ENCODE measurements around the gene NOS3. TPM values are rescaled to one million over a fixed set of nuclear protein-coding genes. Genes with fewer than 3 reads are reported as not detected.

Gene NOS3
- total RNA-seq, 1 donor from 2014 or later, result 1.0 TPM

DNA sequence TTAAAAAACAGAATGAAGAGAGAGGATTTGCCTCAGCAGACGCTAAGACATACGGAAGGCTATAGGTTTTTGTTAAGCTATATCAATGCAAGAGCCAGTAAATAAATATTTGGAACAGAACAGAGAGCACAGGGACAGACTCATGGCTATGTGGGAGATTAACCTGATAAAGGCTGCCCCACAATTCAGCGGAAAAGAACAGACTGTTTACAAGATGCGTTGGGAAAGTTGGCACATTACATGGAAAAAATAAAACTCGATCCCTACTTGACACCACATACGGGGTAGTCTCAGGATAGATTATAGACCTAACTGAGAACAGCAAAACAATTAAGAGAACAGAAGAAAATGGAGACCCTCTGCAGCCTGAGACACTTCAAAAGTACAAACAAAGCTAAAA, 23.5 kb upstream of the NOS3 start:
- peaks cover 71% of the 10 kb centered on the region for H3K27me3 ChIP-seq (ENCODE audit: control insufficient read depth, insufficient read depth, low read length)
- DNase-seq (ENCODE audit: low read depth), result no peak
- TF ChIP-seq, protein P1, sequence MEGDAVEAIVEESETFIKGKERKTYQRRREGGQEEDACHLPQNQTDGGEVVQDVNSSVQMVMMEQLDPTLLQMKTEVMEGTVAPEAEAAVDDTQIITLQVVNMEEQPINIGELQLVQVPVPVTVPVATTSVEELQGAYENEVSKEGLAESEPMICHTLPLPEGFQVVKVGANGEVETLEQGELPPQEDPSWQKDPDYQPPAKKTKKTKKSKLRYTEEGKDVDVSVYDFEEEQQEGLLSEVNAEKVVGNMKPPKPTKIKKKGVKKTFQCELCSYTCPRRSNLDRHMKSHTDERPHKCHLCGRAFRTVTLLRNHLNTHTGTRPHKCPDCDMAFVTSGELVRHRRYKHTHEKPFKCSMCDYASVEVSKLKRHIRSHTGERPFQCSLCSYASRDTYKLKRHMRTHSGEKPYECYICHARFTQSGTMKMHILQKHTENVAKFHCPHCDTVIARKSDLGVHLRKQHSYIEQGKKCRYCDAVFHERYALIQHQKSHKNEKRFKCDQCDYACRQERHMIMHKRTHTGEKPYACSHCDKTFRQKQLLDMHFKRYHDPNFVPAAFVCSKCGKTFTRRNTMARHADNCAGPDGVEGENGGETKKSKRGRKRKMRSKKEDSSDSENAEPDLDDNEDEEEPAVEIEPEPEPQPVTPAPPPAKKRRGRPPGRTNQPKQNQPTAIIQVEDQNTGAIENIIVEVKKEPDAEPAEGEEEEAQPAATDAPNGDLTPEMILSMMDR (IDR thresholded peaks at IDR 0.05; ENCODE audit: insufficient read depth, low read length, poor library complexity, severe bottlenecking), result no peak
- H3K4me3 ChIP-seq (ENCODE audit: low read depth, low read length), result no peak overlapping the region
- H3K36me3 ChIP-seq (ENCODE audit: control insufficient read depth, insufficient read depth, low read length), result no peaks in the 10 kb centered on the region

- TF ChIP-seq, protein P1 (IDR thresholded peaks at IDR 0.05; ENCODE audit: insufficient read depth, low read length, poor library complexity, severe bottlenecking), result no peak
- no peak for DNase-seq (ENCODE audit: low read depth)
- no peak overlapping the region for H3K4me3 ChIP-seq (ENCODE audit: low read depth, low read length)
- H3K27me3 ChIP-seq (ENCODE audit: control insufficient read depth, insufficient read depth, low read length), result peaks cover 67% of the 10 kb centered on the region
- no peaks in the 10 kb centered on the region for H3K36me3 ChIP-seq (ENCODE audit: control insufficient read depth, insufficient read depth, low read length)
Observed at GRCh38 chr7:150968056-150968733, 22.6 kb upstream of the NOS3 start.

GRCh38 chr7:150968734-150969372, 22.0 kb upstream of the NOS3 start:
- H3K27me3 ChIP-seq (ENCODE audit: control insufficient read depth, insufficient read depth, low read length), result peaks cover 69% of the 10 kb centered on the region
- no peaks in the 10 kb centered on the region for H3K36me3 ChIP-seq (ENCODE audit: control insufficient read depth, insufficient read depth, low read length)

GRCh38 chr7:150969475-150969874, 21.3 kb upstream of the NOS3 start:
- Histone ChIP-seq H3K4me3 (ENCODE audit: low read depth, low read length) (no peak overlapping the region), H3K36me3 (ENCODE audit: control insufficient read depth, insufficient read depth, low read length) (no peaks in the 10 kb centered on the region), H3K27me3 (ENCODE audit: control insufficient read depth, insufficient read depth, low read length) (peaks cover 69% of the 10 kb centered on the region)
- DNase-seq (ENCODE audit: low read depth), result no peak
- TF ChIP-seq, protein P1 (IDR thresholded peaks at IDR 0.05; ENCODE audit: insufficient read depth, low read length, poor library complexity, severe bottlenecking), result no peak

More at GRCh38 chr7:150968734-150969372, 22.0 kb upstream of the NOS3 start:
- H3K4me3 ChIP-seq (ENCODE audit: low read depth, low read length), result no peak overlapping the region
- DNase-seq (ENCODE audit: low read depth), result no peak
- TF ChIP-seq, protein P1 (IDR thresholded peaks at IDR 0.05; ENCODE audit: insufficient read depth, low read length, poor library complexity, severe bottlenecking), result no peak

DNA sequence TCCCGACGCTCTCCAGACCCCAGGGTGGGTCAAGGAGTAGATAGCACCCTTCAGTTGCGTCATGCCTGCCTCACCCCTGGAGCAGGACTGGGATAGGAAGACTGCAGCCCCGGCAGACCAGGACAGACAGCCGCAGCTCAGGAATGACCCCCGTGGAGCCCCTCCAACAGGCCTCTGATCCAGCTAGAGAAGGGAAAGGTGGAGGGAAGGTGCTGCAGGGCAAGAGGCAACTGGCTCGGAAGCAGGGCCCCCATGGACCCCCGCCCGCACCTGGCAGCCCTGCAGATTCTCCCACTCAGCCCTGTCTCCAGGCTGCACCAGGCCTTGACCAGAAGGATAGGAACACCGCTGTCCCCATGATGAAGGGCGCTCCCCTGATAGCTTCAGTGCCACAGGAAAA, 20.4 kb upstream of the NOS3 start:
- Histone ChIP-seq H3K27me3 (ENCODE audit: control insufficient read depth, insufficient read depth, low read length) (peaks cover 69% of the 10 kb centered on the region), H3K36me3 (ENCODE audit: control insufficient read depth, insufficient read depth, low read length) (no peaks in the 10 kb centered on the region), H3K4me3 (ENCODE audit: low read depth, low read length) (no peak overlapping the region)
- DNase-seq (ENCODE audit: low read depth), result no peak
- TF ChIP-seq, protein P1 (IDR thresholded peaks at IDR 0.05; ENCODE audit: insufficient read depth, low read length, poor library complexity, severe bottlenecking), result no peak

All from kidney epithelial cell (primary cell).